Trophoblast cell (in vitro differentiated cells and primary cell): ENCODE measurements around the gene MUC5B.
"Not testable (repeated sequence)": the region's sequence is repeated elsewhere in the genome, so short reads cannot be mapped to it uniquely, and the experiment has no call there.

Experiments used
- DNase-seq, 2 donors: peaks; one replicate each; pipeline ENCODE4 v3.0.0-alpha.2; 2016
- H2AFZ ChIP-seq: 2 replicates; pipeline ENCODE4 v1.6.1; 2013; ENCODE audit warnings: low read length, moderate library complexity, mild to moderate bottlenecking; ENCODE audit not compliant: insufficient read depth, poor library complexity
- H2AK5ac ChIP-seq: 2 replicates; pipeline ENCODE4 v1.6.1; 2013; ENCODE audit warnings: mild to moderate bottlenecking, low read length
- H2BK120ac ChIP-seq: 2 replicates; pipeline ENCODE4 v1.6.1; 2013; ENCODE audit warnings: low read length, mild to moderate bottlenecking, moderate library complexity; ENCODE audit not compliant: insufficient read depth, poor library complexity
- H2BK12ac ChIP-seq: 2 replicates; pipeline ENCODE4 v1.6.1; 2013; ENCODE audit warnings: mild to moderate bottlenecking, low read length, moderate library complexity
- H2BK5ac ChIP-seq: 2 replicates; pipeline ENCODE4 v1.6.1; 2013; ENCODE audit warnings: low read length, low read depth, moderate library complexity, mild to moderate bottlenecking; ENCODE audit not compliant: poor library complexity
- H3K14ac ChIP-seq: 2 replicates; pipeline ENCODE4 v1.6.1; 2013; ENCODE audit warnings: mild to moderate bottlenecking, low read length
- H3K18ac ChIP-seq: 2 replicates; pipeline ENCODE4 v1.6.1; 2013; ENCODE audit warnings: mild to moderate bottlenecking, low read length
- H3K23ac ChIP-seq: 2 replicates; pipeline ENCODE4 v1.6.1; 2013; ENCODE audit warnings: low read length
- H3K27ac ChIP-seq: 2 replicates; pipeline ENCODE4 v1.5.1; 2013; ENCODE audit warnings: low read depth, mild to moderate bottlenecking, inconsistent platforms, low read length, moderate library complexity
- H3K27me3 ChIP-seq: 2 replicates; pipeline ENCODE4 v1.6.1; 2013; ENCODE audit warnings: inconsistent platforms, mild to moderate bottlenecking, low read length, moderate library complexity; ENCODE audit not compliant: insufficient read depth
- H3K36me3 ChIP-seq, 2 experiments: 1 replicate in 1 of 2; 2 replicates in 1 of 2; pipeline ENCODE4 v1.6.1; 2013; ENCODE audit warnings: low read length in 2 of 2, mild to moderate bottlenecking in 2 of 2, moderate library complexity in 1 of 2; ENCODE audit not compliant: insufficient read depth in 2 of 2, control insufficient read depth in 1 of 2
- H3K4ac ChIP-seq: 2 replicates; pipeline ENCODE4 v1.6.1; 2013; ENCODE audit warnings: low read depth, mild to moderate bottlenecking, low read length, moderate library complexity
- H3K4me1 ChIP-seq, 2 experiments: 1 replicate in 1 of 2; 2 replicates in 1 of 2; pipeline ENCODE4 v1.6.1; 2013; ENCODE audit warnings: low read length in 2 of 2, mild to moderate bottlenecking in 2 of 2, moderate library complexity in 1 of 2; ENCODE audit not compliant: insufficient read depth in 2 of 2, control insufficient read depth in 1 of 2
- H3K4me2 ChIP-seq: 2 replicates; pipeline ENCODE4 v1.6.1; 2013; ENCODE audit warnings: inconsistent platforms, mild to moderate bottlenecking, low read length, moderate library complexity
- H3K4me3 ChIP-seq: 2 replicates; pipeline ENCODE4 v1.5.1; 2013; ENCODE audit warnings: mild to moderate bottlenecking, low read depth, low read length, inconsistent platforms
- H3K79me1 ChIP-seq: one replicate; pipeline ENCODE4 v1.6.1; 2013; ENCODE audit warnings: low read length
- H3K79me2 ChIP-seq: 2 replicates; pipeline ENCODE4 v1.6.1; 2013; ENCODE audit warnings: low read length, mild to moderate bottlenecking; ENCODE audit not compliant: control insufficient read depth, insufficient read depth, poor library complexity
- H3K9ac ChIP-seq: 2 replicates; pipeline ENCODE4 v1.6.1; 2013; ENCODE audit warnings: mild to moderate bottlenecking, low read length
- H3K9me3 ChIP-seq: 2 replicates; pipeline ENCODE4 v1.6.1; 2013; ENCODE audit warnings: low read depth, mild to moderate bottlenecking, control low read depth, inconsistent platforms, low read length; ENCODE audit not compliant: insufficient read depth
- H4K12ac ChIP-seq: 2 replicates; pipeline ENCODE4 v1.6.1; 2013; ENCODE audit warnings: low read depth, mild to moderate bottlenecking, low read length, moderate library complexity
- H4K8ac ChIP-seq: 2 replicates; pipeline ENCODE4 v1.6.1; 2013; ENCODE audit warnings: low read depth, mild to moderate bottlenecking, low read length, moderate library complexity
- H4K91ac ChIP-seq: one replicate; pipeline ENCODE4 v1.6.1; 2013; ENCODE audit warnings: low read depth, mild to moderate bottlenecking, low read length, moderate library complexity
- WGBS: extraction: QIAGEN DNeasy Blood & Tissue Kit; methylation state at CpG from one replicate; pipeline ENCODE4 v1.1.7; 2013; ENCODE audit warnings: missing lambda C conversion rate; ENCODE audit not compliant: insufficient read length, insufficient coverage; ENCODE audit errors: extremely low coverage; 5-methylcytosine and 5-hydroxymethylcytosine counted together

The MUC5B gene

GRCh38 chr11:1215826-1216225, 7.0 kb upstream of the MUC5B start:
- not testable (repeated sequence) for H4K12ac ChIP-seq, H3K23ac ChIP-seq, H3K79me1 ChIP-seq, H3K9ac ChIP-seq, H3K4me1 ChIP-seq, H2AFZ ChIP-seq, H2AK5ac ChIP-seq, H3K27me3 ChIP-seq, H2BK5ac ChIP-seq, H3K18ac ChIP-seq, H2BK120ac ChIP-seq, H3K27ac ChIP-seq, H3K4me2 ChIP-seq, H3K9me3 ChIP-seq, H3K36me3 ChIP-seq, H3K14ac ChIP-seq, H3K4ac ChIP-seq, DNase-seq, H2BK12ac ChIP-seq, H3K79me2 ChIP-seq, H4K91ac ChIP-seq, H4K8ac ChIP-seq, H3K4me3 ChIP-seq
- WGBS = no CpG with 5 or more reads among the region's 8 CpGs

- Histone ChIP-seq H3K14ac (no peak overlapping the region), H3K4me2 (no peak overlapping the region), H2AK5ac (no peak overlapping the region), H3K4me1 (no peaks in the 10 kb centered on the region), H3K18ac (no peak overlapping the region), H2BK12ac (no peak overlapping the region), H3K79me1 (no peaks in the 10 kb centered on the region), H3K4me3 (no peak overlapping the region), H2BK120ac (no peak overlapping the region), H4K12ac (no peak overlapping the region), H4K91ac (no peak overlapping the region), H3K9me3 (peaks cover 6% of the 10 kb centered on the region), H3K27me3 (no peaks in the 10 kb centered on the region), H4K8ac (no peak overlapping the region), H3K36me3 (no peaks in the 10 kb centered on the region), H3K23ac (no peak overlapping the region), H3K4ac (no peak overlapping the region), H3K9ac (no peak overlapping the region), H2AFZ (no peak overlapping the region), H3K27ac (no peak overlapping the region), H3K79me2 (no peaks in the 10 kb centered on the region), H2BK5ac (no peak overlapping the region)
- DNase-seq = no peak
- no CpG with 5 or more reads among the region's 17 CpGs for WGBS
Measured at GRCh38 chr11:1217151-1217550, 5.7 kb upstream of the MUC5B start.

- Histone ChIP-seq H3K4me2 (no peak overlapping the region), H3K4me1 (no peaks in the 10 kb centered on the region), H3K79me2 (no peaks in the 10 kb centered on the region), H2BK120ac (no peak overlapping the region), H4K91ac (no peak overlapping the region), H3K27ac (no peak overlapping the region), H3K14ac (no peak overlapping the region), H3K4me3 (no peak overlapping the region), H3K27me3 (no peaks in the 10 kb centered on the region), H4K12ac (no peak overlapping the region), H2AK5ac (no peak overlapping the region), H3K23ac (no peak overlapping the region), H3K4ac (no peak overlapping the region), H3K79me1 (no peaks in the 10 kb centered on the region), H3K18ac (no peak overlapping the region), H4K8ac (no peak overlapping the region), H3K36me3 (no peaks in the 10 kb centered on the region), H2AFZ (no peak overlapping the region), H2BK12ac (no peak overlapping the region), H3K9me3 (peaks cover 6% of the 10 kb centered on the region), H3K9ac (no peak overlapping the region), H2BK5ac (no peak overlapping the region)
- DNase-seq = no peak
- no CpG with 5 or more reads among the region's 15 CpGs for WGBS
Measured at GRCh38 chr11:1218256-1218787, 4.5 kb upstream of the MUC5B start.

GRCh38 chr11:1218788-1219445, 3.9 kb upstream of the MUC5B start:
- Histone ChIP-seq H3K4ac (no peak overlapping the region), H3K27me3 (no peaks in the 10 kb centered on the region), H4K8ac (no peak overlapping the region), H4K12ac (no peak overlapping the region), H3K9ac (no peak overlapping the region), H2BK12ac (no peak overlapping the region), H4K91ac (no peak overlapping the region), H3K9me3 (peaks cover 6% of the 10 kb centered on the region), H2AFZ (no peak overlapping the region), H2AK5ac (no peak overlapping the region), H3K79me2 (no peaks in the 10 kb centered on the region), H2BK5ac (no peak overlapping the region), H3K4me2 (no peak overlapping the region), H3K79me1 (no peaks in the 10 kb centered on the region), H3K23ac (no peak overlapping the region), H2BK120ac (no peak overlapping the region), H3K4me1 (no peaks in the 10 kb centered on the region), H3K36me3 (no peaks in the 10 kb centered on the region), H3K27ac (no peak overlapping the region), H3K18ac (no peak overlapping the region), H3K14ac (no peak overlapping the region), H3K4me3 (no peak overlapping the region)
- no CpG with 5 or more reads among the region's 16 CpGs for WGBS
- no peak for DNase-seq
